ENCODE results near the gene UCN.

DNA sequence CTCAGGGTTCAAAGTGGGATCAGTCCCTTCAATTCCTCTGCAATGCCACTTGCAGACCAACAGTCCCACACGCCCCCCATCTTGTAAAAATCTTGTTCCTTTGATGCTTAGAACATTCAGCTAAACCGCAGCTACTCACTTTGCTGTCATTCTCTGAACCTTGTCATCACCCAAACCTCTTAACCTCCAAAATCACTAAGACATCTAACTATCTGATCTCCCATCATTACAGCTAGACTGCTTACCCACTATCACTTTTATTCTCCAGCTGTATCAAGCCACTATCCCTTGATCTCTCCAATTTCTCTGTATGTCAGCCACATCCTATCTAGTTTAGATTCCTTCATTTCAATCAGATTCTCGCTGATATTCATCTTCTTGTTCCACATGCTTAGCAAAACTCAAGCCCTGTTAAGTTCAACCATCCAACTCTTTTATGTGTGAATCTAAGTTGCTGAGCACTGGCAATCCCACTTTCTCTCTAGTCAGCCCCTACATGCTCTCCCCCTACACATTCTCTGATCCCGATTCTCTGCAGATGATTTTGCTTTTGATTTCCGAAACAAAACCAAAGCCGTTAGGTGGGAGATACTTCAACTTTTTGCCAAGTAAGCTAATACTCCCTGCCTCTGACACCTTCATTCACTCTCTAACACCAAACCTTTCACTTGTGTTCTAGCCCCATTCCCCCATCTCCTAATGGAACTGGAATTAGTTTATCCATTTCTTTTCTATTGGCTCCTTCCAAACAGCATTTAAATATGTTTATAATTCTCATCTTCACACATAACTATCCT is 43.8 kb upstream of the UCN start:
- TF ChIP-seq, protein P1, sequence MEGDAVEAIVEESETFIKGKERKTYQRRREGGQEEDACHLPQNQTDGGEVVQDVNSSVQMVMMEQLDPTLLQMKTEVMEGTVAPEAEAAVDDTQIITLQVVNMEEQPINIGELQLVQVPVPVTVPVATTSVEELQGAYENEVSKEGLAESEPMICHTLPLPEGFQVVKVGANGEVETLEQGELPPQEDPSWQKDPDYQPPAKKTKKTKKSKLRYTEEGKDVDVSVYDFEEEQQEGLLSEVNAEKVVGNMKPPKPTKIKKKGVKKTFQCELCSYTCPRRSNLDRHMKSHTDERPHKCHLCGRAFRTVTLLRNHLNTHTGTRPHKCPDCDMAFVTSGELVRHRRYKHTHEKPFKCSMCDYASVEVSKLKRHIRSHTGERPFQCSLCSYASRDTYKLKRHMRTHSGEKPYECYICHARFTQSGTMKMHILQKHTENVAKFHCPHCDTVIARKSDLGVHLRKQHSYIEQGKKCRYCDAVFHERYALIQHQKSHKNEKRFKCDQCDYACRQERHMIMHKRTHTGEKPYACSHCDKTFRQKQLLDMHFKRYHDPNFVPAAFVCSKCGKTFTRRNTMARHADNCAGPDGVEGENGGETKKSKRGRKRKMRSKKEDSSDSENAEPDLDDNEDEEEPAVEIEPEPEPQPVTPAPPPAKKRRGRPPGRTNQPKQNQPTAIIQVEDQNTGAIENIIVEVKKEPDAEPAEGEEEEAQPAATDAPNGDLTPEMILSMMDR (IDR thresholded peaks at IDR 0.05 in 8 of 11, conservative IDR thresholded peaks at IDR 0.05 in 3 of 11), result no peak
- TF ChIP-seq POLR2AphosphoS5 (IDR thresholded peaks at IDR 0.05) (no peak), POLR2A (IDR thresholded peaks at IDR 0.05) (no peak)

Measured in spleen (tissue), 7 donors.